GM12865 (cell line): ENCODE results near the gene FANCC.

Experiments
- DNase-seq: peaks from one replicate; pipeline ENCODE4 v3.0.0; 2010; ENCODE audit warnings: low read depth
- H3K4me3 ChIP-seq: 2 replicates; pipeline ENCODE4 v1.5.1; 2011; ENCODE audit warnings: mild to moderate bottlenecking, low read depth, low read length, control low read depth
- CTCF ChIP-seq: IDR thresholded peaks from 2 replicates; pipeline ENCODE4 v1.5.1; 2011; ENCODE audit warnings: low read length, control low read depth, low read depth, inconsistent platforms; ENCODE audit not compliant: insufficient read depth; ENCODE audit errors: missing control alignments

Gene FANCC

DNA sequence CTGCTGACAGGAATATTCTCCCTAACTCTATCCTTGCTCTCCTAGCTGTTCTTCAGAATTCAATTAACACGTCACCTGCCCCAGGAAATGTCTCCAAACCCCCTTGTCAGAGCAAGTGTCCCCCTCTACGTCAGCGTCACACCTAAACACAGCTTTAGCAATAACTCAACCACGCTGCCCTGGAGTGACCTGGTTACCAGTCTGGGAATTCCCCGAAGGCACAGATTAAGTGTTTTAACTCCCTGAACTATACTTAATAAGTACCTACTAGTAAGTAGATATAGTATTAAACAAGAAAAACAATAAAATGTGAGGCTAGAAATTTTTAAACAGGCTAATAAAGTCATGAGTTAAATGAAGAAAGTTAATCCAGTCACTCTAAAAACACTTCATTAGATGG, 78.4 kb downstream of the FANCC start:
- no peak overlapping the region for H3K4me3 ChIP-seq
- TF ChIP-seq CTCF = no peak
- no peak for DNase-seq

GRCh38 chr9:95237336-95237735, 80.2 kb downstream of the FANCC start:
- TF ChIP-seq CTCF = no peak
- DNase-seq = no peak
- H3K4me3 ChIP-seq = no peak overlapping the region

DNA sequence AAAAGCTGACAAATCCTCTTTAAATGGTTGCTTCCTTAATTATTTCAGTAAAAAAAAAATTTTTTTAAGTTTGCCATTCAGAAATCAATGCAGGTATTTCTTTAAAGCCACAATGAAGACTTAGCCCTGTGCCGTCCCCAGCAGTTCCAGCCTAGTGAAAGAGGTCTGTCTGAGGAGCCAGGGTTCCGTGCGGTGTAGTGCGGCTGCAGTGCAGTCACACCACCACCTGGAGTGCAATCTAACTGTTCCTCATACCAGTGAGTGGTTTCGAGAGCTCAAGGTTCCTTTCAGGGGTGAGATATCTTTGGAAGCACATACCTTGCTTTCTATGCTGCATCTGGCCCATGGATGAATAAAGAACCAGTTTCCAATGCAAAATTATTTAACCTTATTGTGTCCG, 87.5 kb downstream of the FANCC start:
- no peak for TF ChIP-seq CTCF
- no peak for DNase-seq
- no peak overlapping the region for H3K4me3 ChIP-seq

GRCh38 chr9:95229230-95229915, 88.1 kb downstream of the FANCC start:
- DNase-seq = no peak
- no peak overlapping the region for H3K4me3 ChIP-seq
- TF ChIP-seq CTCF = no peak

GRCh38 chr9:95226921-95227320, 90.6 kb downstream of the FANCC start:
- no peak overlapping the region for H3K4me3 ChIP-seq
- no peak for TF ChIP-seq CTCF
- no peak for DNase-seq

DNA sequence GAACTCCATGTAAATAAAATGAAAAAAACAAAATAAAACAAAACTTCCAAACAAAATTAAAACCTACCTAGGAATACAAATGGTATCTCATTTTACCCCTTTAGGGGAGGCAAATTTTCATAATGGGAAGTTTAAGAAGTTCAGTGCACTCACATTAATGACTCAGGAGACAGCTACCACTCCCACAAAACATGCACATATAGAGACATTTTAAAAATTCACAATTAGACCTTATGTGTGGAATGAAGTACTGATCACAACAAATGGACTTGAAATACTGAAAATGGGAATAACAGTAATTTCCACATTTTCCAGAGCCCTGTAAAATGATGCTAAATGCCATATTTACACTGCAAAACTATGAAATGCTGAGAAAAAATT, 91.8 kb downstream of the FANCC start:
- H3K4me3 ChIP-seq = no peak overlapping the region
- TF ChIP-seq CTCF = no peak
- DNase-seq = no peak

DNA sequence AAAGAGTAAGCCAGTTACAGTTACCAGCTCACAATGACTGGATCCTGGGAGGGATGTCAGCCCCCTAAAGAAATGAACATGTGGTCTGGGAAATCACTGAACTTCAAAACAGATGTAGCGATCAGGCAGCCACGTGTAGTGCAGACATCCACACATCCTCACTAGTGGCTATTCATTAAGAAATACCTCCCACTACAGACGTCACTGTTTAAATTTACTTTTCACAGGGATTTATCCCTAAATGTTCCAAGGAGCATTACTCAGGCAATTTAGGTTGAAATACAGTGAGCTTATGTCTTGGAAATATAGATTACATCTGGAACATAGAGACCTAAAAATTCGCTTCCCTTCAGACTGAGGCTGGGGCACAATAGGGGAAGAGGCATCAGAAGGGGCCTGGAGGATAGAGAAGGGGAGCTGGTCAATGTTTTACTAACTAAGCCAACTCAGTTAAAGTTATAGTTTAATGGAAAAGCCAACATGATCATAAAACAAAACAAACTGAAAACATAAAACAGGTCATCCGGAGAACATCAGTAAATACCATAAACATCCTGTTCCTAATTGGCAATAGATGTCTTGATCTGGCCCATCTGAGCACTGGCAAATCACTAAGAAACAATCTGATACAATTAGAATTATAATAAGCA, 92.3 kb downstream of the FANCC start:
- TF ChIP-seq CTCF = no peak
- no peak overlapping the region for H3K4me3 ChIP-seq
- no peak for DNase-seq
